Activated T-cell treated with anti-CD3 and anti-CD28 coated beads, Interleukin-2, amount 50 U/mL, for 4 hours (primary cell): ENCODE data around the gene ANGPTL4. TPM values are rescaled to one million over a fixed set of nuclear protein-coding genes. Genes with fewer than 3 reads are reported as not detected.
"Not testable (repeated sequence)": the region's sequence is repeated elsewhere in the genome, so short reads cannot be mapped to it uniquely, and the experiment has no call there.

Experiments
- ATAC-seq, 2 donors: fragments of 200-7000 bp; cut with Tn5 transposase; one replicate each; pipeline ENCODE4 v1.10.0; 2021
- DNase-seq: peaks from one replicate; pipeline ENCODE4 v3.0.0-alpha.2; 2020
- H3K27me3 Mint-ChIP-seq: one replicate; pipeline ENCODE4 v1.8.0; 2021; ENCODE audit warnings: low read depth, mixed read lengths
- H3K36me3 Mint-ChIP-seq: one replicate; pipeline ENCODE4 v1.8.0; 2022; ENCODE audit warnings: mixed read lengths; ENCODE audit not compliant: insufficient read depth
- H3K4me1 Mint-ChIP-seq: one replicate; pipeline ENCODE4 v1.8.0; 2021; ENCODE audit warnings: low read depth, mixed read lengths
- H3K4me3 Mint-ChIP-seq: one replicate; pipeline ENCODE4 v1.8.0; 2021; ENCODE audit warnings: mild to moderate bottlenecking, moderate library complexity, mixed read lengths
- H3K9me3 Mint-ChIP-seq: one replicate; pipeline ENCODE4 v1.8.0; 2021; ENCODE audit warnings: mixed read lengths
- total RNA-seq, 3 donors: library from RNA; stranded (reverse); gene quantifications; one replicate each; pipeline ENCODE4 v1.2.1, GENCODE V29; 2021

Gene ANGPTL4
- total RNA-seq, 3 donors from 2014 or later, result 0.24 TPM; not detected in 2

DNA sequence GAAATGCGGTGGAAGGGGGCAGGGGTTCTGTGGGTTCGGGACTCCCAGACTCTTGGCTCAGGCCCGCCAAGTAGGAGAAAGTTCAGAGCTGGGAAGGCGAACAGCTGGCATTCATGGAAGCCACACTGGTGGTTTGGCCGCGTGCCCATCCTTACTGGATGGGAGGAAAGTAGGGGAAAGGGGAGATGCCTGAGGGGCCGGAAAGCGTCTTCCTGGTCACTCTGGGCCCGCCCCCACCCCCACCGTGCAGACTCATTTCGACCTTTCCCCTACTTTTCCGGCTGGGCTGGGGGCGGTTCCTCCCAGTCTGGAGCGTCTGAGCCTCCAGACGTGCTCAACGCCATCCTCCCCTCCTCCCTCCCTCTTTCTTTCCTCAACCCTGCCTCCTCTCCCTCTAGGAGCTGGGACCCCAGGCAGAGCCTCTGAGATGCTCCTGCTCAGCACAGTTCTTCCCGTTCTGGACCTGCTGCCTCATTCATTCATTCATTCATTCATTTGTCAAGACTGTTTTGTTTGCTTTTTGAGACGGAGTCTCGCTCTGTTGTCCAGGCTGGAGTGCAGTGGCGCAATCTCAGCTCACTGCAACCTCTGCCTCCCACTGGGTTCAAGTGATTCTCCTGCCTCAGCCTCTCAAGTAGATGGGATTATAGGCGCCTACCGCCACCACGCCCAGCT is 3.5 kb downstream of the ANGPTL4 start:
- no peak for ATAC-seq
- no peak for DNase-seq
- Mint-ChIP-seq H3K27me3 (peaks cover 48% of the 10 kb centered on the region), H3K4me1 (peaks cover 10% of the 10 kb centered on the region), H3K36me3 (no peaks in the 10 kb centered on the region), H3K9me3 (no peaks in the 10 kb centered on the region), H3K4me3 (no peak overlapping the region)

DNA sequence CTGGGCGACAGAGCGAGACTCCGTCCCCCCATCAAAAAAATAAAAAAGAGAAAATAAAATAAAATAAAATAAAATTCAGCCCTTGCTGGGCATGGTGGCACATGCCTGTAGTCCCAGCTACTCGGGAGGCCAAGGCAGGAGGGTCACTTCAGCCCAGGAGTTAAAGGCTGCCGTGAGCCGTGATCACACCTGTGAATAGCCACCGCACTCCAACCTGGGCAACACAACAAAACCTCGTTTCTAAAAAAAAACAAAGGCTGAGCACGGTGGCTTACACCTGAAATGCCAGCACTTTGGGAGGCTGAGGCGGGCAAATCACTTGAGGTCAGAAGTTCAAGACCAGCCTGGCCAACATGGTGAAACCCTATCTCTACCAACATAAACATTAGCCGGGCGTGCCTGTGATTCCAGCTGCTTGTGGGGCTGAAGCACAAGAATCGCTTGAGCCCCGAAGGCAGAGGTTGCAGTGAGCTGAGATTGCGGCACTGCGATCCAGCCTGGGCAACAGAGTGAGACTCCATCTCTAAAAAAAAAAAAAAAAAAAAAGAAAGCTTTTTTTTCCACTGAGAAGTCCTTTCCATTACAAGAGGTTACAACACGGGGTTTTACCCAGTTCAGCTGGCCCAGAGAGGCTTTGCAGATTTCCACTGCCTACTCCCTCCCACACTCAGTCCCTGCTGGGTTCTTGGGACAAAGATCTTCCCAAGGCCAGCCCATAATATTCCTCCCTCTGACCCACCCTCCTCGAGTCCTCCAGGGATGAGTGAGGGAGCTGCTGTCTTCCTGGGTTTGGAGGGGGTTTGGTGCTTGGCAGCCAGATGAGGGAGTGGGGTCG is 6.4 kb downstream of the ANGPTL4 start:
- Mint-ChIP-seq H3K36me3 (no peaks in the 10 kb centered on the region), H3K4me1 (peaks cover 1% of the 10 kb centered on the region), H3K4me3 (no peak overlapping the region), H3K27me3 (peaks cover 31% of the 10 kb centered on the region), H3K9me3 (no peaks in the 10 kb centered on the region)
- no peak for ATAC-seq
- no peak for DNase-seq

GRCh38 chr19:8371011-8371804 is 7.3 kb downstream of the ANGPTL4 start:
- Mint-ChIP-seq H3K36me3 (peaks cover under 1% of the 10 kb centered on the region), H3K9me3 (no peaks in the 10 kb centered on the region), H3K4me1 (peaks cover 1% of the 10 kb centered on the region), H3K27me3 (peaks cover 24% of the 10 kb centered on the region), H3K4me3 (no peak overlapping the region)
- ATAC-seq (no peak), DNase-seq (no peak)

DNA sequence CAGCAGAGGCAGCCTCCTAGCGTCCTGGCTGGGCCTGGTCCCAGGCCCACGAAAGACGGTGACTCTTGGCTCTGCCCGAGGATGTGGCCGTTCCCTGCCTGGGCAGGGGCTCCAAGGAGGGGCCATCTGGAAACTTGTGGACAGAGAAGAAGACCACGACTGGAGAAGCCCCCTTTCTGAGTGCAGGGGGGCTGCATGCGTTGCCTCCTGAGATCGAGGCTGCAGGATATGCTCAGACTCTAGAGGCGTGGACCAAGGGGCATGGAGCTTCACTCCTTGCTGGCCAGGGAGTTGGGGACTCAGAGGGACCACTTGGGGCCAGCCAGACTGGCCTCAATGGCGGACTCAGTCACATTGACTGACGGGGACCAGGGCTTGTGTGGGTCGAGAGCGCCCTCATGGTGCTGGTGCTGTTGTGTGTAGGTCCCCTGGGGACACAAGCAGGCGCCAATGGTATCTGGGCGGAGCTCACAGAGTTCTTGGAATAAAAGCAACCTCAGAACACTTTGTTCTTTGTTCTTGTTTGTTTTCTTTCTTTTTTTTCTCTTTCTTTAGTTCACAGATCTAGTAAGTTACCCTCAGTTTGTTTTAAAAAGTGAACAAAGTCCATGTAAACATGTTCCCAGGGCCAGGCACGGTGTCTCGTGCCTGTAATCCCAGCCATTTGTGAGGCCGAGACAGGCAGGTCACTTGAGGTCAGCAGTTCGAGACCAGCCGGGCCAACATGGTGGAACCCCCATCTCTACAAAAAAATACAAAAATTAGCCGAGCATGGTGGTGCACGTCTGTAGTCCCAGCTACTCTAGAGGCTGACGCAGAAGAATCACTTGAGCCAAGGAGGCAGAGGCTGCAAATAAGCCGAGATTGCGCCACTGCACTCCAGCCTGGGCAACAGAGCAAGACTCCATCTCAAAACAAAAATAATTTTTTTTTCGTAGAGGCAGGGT is 10.2 kb downstream of the ANGPTL4 start:
- no peaks in the 10 kb centered on the region for H3K9me3 Mint-ChIP-seq
- DNase-seq (no peak), ATAC-seq (no peak)
- no peaks in the 10 kb centered on the region for H3K27me3 Mint-ChIP-seq
- peaks cover 6% of the 10 kb centered on the region for H3K4me1 Mint-ChIP-seq
- peaks cover 6% of the 10 kb centered on the region for H3K36me3 Mint-ChIP-seq
- no peak overlapping the region for H3K4me3 Mint-ChIP-seq

DNA sequence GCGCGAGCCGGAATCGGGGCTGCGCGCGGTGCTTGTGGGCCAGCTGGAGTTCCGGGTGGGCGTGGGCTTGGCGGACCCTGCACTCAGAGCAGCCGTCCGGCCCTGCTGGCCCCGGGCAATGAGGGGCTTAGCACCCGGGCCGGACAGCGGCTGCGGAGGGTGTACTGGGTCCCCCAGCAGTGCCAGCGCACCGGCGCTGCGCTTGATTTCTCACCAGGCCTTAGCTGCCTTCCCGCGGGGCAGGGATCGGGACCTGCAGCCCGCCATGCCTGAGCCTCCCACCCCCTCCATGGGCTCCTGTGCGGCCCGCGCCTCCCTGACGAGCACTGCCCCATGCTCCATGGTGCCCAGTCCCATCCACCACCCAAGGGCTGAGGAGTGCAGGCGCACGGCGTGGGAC is 11.8 kb downstream of the ANGPTL4 start:
- H3K36me3 Mint-ChIP-seq, ATAC-seq, H3K27me3 Mint-ChIP-seq, H3K9me3 Mint-ChIP-seq, H3K4me3 Mint-ChIP-seq, DNase-seq, H3K4me1 Mint-ChIP-seq: not testable (repeated sequence)

DNA sequence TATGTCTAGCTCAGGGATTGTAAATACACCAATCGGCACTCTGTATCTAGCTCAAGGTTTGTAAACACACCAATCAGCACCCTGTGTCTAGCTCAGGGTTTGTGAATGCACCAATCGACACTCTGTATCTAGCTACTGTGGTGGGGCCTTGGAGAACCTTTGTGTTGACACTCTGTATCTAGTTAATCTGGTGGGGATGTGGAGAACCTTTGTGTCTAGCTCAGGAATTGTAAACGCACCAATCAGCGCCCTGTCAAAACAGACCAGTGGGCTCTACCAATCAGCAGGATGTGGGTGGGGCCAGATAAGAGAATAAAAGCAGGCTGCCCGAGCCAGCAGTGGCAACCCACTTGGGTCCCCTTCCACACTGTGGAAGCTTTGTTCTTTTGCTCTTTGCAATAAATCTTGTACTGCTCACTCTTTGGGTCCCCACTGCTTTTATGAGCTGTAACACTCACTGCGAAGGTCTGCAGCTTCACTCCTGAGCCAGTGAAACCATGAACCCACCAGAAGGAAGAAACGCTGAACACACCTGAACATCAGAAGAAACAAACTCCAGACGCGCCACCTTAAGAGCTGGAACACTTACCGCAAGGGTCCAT is 12.5 kb downstream of the ANGPTL4 start:
- not testable (repeated sequence) for H3K36me3 Mint-ChIP-seq, ATAC-seq, DNase-seq, H3K4me3 Mint-ChIP-seq, H3K9me3 Mint-ChIP-seq, H3K27me3 Mint-ChIP-seq, H3K4me1 Mint-ChIP-seq

DNA sequence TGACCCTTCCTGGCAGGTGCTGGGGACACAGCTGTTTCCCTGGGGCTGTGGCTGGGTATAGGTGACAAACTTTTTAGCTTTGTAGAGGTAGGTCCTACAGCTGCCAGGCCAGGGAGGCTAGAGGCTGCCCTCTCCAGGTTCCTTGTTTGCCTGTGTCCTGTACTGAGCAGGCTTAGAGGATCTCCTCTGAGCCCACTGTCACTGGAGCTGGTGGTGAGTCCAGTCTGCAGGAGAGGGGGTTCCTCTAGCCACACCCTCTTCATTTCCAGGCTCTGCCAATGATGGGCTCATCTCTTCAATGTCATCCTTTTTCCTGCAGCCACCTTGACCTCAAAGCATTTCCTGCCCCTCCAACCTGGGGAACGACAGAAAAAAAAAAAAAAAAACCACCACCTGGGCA is 13.6 kb downstream of the ANGPTL4 start:
- no peak for ATAC-seq
- Mint-ChIP-seq H3K27me3 (no peaks in the 10 kb centered on the region), H3K9me3 (peaks cover 3% of the 10 kb centered on the region)

GRCh38 chr19:8379156-8379891 is 15.4 kb downstream of the ANGPTL4 start:
- not testable (repeated sequence) for H3K4me3 Mint-ChIP-seq, H3K36me3 Mint-ChIP-seq, ATAC-seq, DNase-seq, H3K9me3 Mint-ChIP-seq, H3K27me3 Mint-ChIP-seq, H3K4me1 Mint-ChIP-seq

More for the DNA sequence above, 13.6 kb downstream of the ANGPTL4 start:
- no peak for DNase-seq
- H3K4me1 Mint-ChIP-seq, result peaks cover 6% of the 10 kb centered on the region
- H3K36me3 Mint-ChIP-seq, result peaks cover 6% of the 10 kb centered on the region
- no peak overlapping the region for H3K4me3 Mint-ChIP-seq

DNA sequence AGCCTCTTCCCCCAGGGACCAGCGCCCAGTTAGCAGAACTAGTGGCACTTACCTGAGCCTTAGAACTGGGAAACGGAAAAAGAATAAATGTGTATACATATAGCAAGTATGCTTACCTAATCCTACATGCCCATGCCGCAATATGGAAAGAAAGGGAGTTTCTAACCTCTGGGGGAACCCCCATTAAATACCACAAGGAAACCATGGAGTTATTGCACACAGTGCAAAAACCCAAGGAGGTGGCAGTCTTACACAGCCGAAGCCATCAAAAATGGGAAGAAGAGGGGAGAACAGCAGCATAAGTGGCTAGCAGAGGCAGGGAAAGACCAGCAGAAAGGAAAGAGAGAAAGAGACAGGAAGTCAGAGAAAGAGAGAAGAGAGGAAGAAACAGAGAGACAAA is 20.6 kb downstream of the ANGPTL4 start:
- not testable (repeated sequence) for H3K27me3 Mint-ChIP-seq, DNase-seq, H3K4me1 Mint-ChIP-seq, ATAC-seq, H3K36me3 Mint-ChIP-seq, H3K4me3 Mint-ChIP-seq, H3K9me3 Mint-ChIP-seq

GRCh38 chr19:8385103-8385502 is 21.1 kb downstream of the ANGPTL4 start:
- H3K27me3 Mint-ChIP-seq, H3K4me3 Mint-ChIP-seq, H3K4me1 Mint-ChIP-seq, DNase-seq, ATAC-seq, H3K36me3 Mint-ChIP-seq, H3K9me3 Mint-ChIP-seq: not testable (repeated sequence)

DNA sequence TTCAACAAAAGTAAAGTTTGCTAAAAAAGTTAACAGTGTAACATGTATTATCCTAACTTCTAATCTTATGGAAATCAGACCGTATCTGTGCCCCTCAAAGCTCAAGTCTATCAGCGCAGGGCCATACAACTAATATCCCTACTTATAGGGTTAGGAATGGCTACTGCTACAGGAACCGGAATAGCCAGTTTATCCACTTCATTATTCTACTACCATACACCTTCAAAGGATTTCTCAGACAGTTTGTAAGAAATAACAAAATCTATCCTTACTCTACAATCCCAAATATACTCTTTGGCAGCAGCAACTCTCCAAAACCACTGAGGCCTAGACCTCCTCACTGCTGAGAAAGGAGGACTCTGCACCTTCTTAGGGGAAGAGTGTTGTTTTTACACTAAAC is 21.6 kb downstream of the ANGPTL4 start:
- H3K9me3 Mint-ChIP-seq, result not testable (repeated sequence)

GRCh38 chr19:8386419-8386818 is 22.5 kb downstream of the ANGPTL4 start:
- not testable (repeated sequence) for H3K27me3 Mint-ChIP-seq, H3K9me3 Mint-ChIP-seq, ATAC-seq, H3K36me3 Mint-ChIP-seq, DNase-seq, H3K4me1 Mint-ChIP-seq, H3K4me3 Mint-ChIP-seq

More for the DNA sequence above, 21.6 kb downstream of the ANGPTL4 start:
- not testable (repeated sequence) for H3K36me3 Mint-ChIP-seq, ATAC-seq, H3K4me3 Mint-ChIP-seq, DNase-seq, H3K4me1 Mint-ChIP-seq, H3K27me3 Mint-ChIP-seq

- ATAC-seq, result no peak
- Mint-ChIP-seq H3K36me3 (no peaks in the 10 kb centered on the region), H3K27me3 (no peaks in the 10 kb centered on the region), H3K9me3 (no peaks in the 10 kb centered on the region), H3K4me1 (peaks cover 10% of the 10 kb centered on the region), H3K4me3 (no peak overlapping the region)
- no peak for DNase-seq
These were observed 23.0 kb downstream of the ANGPTL4 start for GRCh38 chr19:8386990-8387389.
